ENCODE data around the gene ST6GALNAC2. TPM values are rescaled to one million over a fixed set of nuclear protein-coding genes. Genes with fewer than 3 reads are reported as not detected.
"Not testable (repeated sequence)": the region's sequence is repeated elsewhere in the genome, so short reads cannot be mapped to it uniquely, and the experiment has no call there.

Gene ST6GALNAC2
- total RNA-seq, 1 experiment from 2014 or later: 0.84 TPM

- Histone ChIP-seq H3K9me3 (replicated peaks) (peaks cover 3% of the 10 kb centered on the region), H3K27me3 (replicated peaks) (no peaks in the 10 kb centered on the region)
- DNase-seq (ENCODE audit: low read depth in 1 of 2, low spot score in 2 of 2): no peak
Observed at GRCh38 chr17:76612977-76613851, 27.6 kb upstream of the ST6GALNAC2 start.

GRCh38 chr17:76612465-76612864, 26.8 kb upstream of the ST6GALNAC2 start:
- no peaks in the 10 kb centered on the region for H3K36me3 ChIP-seq
- no peak overlapping the region for H3K27ac ChIP-seq
- H3K4me3 ChIP-seq: no peak overlapping the region
- peaks cover 3% of the 10 kb centered on the region for H3K9me3 ChIP-seq (replicated peaks)
- no peak for DNase-seq (ENCODE audit: low read depth in 1 of 2, low spot score in 2 of 2)
- no peaks in the 10 kb centered on the region for H3K27me3 ChIP-seq (replicated peaks)
- H3K4me1 ChIP-seq (replicated peaks): no peaks in the 10 kb centered on the region

More at GRCh38 chr17:76612977-76613851, 27.6 kb upstream of the ST6GALNAC2 start:
- H3K27ac ChIP-seq: no peak overlapping the region
- H3K4me3 ChIP-seq: no peak overlapping the region
- H3K36me3 ChIP-seq: no peaks in the 10 kb centered on the region
- H3K4me1 ChIP-seq (replicated peaks): no peaks in the 10 kb centered on the region

GRCh38 chr17:76611758-76612157, 26.1 kb upstream of the ST6GALNAC2 start:
- Histone ChIP-seq H3K27me3 (replicated peaks) (no peaks in the 10 kb centered on the region), H3K27ac (no peak overlapping the region), H3K36me3 (no peaks in the 10 kb centered on the region), H3K4me3 (no peak overlapping the region), H3K4me1 (replicated peaks) (no peaks in the 10 kb centered on the region), H3K9me3 (replicated peaks) (peaks cover 3% of the 10 kb centered on the region)
- no peak for DNase-seq (ENCODE audit: low read depth in 1 of 2, low spot score in 2 of 2)

- H3K27ac ChIP-seq; DNase-seq (ENCODE audit: low read depth in 1 of 2, low spot score in 2 of 2); H3K4me1 ChIP-seq (replicated peaks); H3K27me3 ChIP-seq (replicated peaks); H3K4me3 ChIP-seq; H3K9me3 ChIP-seq (replicated peaks); H3K36me3 ChIP-seq: not testable (repeated sequence)
Observed at GRCh38 chr17:76611080-76611749, 25.6 kb upstream of the ST6GALNAC2 start.

GRCh38 chr17:76606685-76607084, 21.0 kb upstream of the ST6GALNAC2 start:
- H3K9me3 ChIP-seq (replicated peaks): not testable (repeated sequence)

GRCh38 chr17:76601065-76601464, 15.4 kb upstream of the ST6GALNAC2 start:
- Histone ChIP-seq H3K36me3 (no peaks in the 10 kb centered on the region), H3K4me1 (replicated peaks) (peaks cover 15% of the 10 kb centered on the region), H3K9me3 (replicated peaks) (no peaks in the 10 kb centered on the region), H3K4me3 (no peak overlapping the region), H3K27ac (peak overlapping the region; percentile 35; the same call in 1 of the 2 replicates), H3K27me3 (replicated peaks) (no peaks in the 10 kb centered on the region)
- DNase-seq (ENCODE audit: low read depth in 1 of 2, low spot score in 2 of 2): no peak

More at GRCh38 chr17:76606685-76607084, 21.0 kb upstream of the ST6GALNAC2 start:
- DNase-seq (ENCODE audit: low read depth in 1 of 2, low spot score in 2 of 2); H3K27me3 ChIP-seq (replicated peaks); H3K27ac ChIP-seq; H3K4me3 ChIP-seq; H3K36me3 ChIP-seq; H3K4me1 ChIP-seq (replicated peaks): not testable (repeated sequence)

- no peak overlapping the region for H3K4me3 ChIP-seq
- H3K27ac ChIP-seq: no peak overlapping the region
- H3K4me1 ChIP-seq (replicated peaks): peaks cover 15% of the 10 kb centered on the region
- H3K9me3 ChIP-seq (replicated peaks): no peaks in the 10 kb centered on the region
- DNase-seq (ENCODE audit: low read depth in 1 of 2, low spot score in 2 of 2): no peak
- H3K27me3 ChIP-seq (replicated peaks): no peaks in the 10 kb centered on the region
- H3K36me3 ChIP-seq: no peaks in the 10 kb centered on the region
Observed at GRCh38 chr17:76599694-76600460, 14.2 kb upstream of the ST6GALNAC2 start.

GRCh38 chr17:76598004-76598439, 12.4 kb upstream of the ST6GALNAC2 start:
- Histone ChIP-seq H3K9me3 (replicated peaks) (no peaks in the 10 kb centered on the region), H3K27ac (no peak overlapping the region), H3K27me3 (replicated peaks) (no peaks in the 10 kb centered on the region), H3K4me3 (no peak overlapping the region), H3K36me3 (no peaks in the 10 kb centered on the region), H3K4me1 (replicated peaks) (peaks cover 15% of the 10 kb centered on the region)
- DNase-seq (ENCODE audit: low read depth in 1 of 2, low spot score in 2 of 2): no peak

GRCh38 chr17:76597156-76598003, 11.7 kb upstream of the ST6GALNAC2 start:
- DNase-seq (ENCODE audit: low read depth in 1 of 2, low spot score in 2 of 2): no peak
- Histone ChIP-seq H3K9me3 (replicated peaks) (no peaks in the 10 kb centered on the region), H3K4me3 (no peak overlapping the region), H3K4me1 (replicated peaks) (peaks cover 15% of the 10 kb centered on the region), H3K36me3 (no peaks in the 10 kb centered on the region), H3K27me3 (replicated peaks) (no peaks in the 10 kb centered on the region; the same call in 1 of the 2 replicates), H3K27ac (no peak overlapping the region)

- Histone ChIP-seq H3K36me3 (no peaks in the 10 kb centered on the region), H3K27ac (no peak overlapping the region)
- no peak for DNase-seq (ENCODE audit: low read depth in 1 of 2, low spot score in 2 of 2)
Observed at GRCh38 chr17:76594690-76595089, 9.0 kb upstream of the ST6GALNAC2 start.

GRCh38 chr17:76593959-76594358, 8.3 kb upstream of the ST6GALNAC2 start:
- Histone ChIP-seq H3K4me1 (replicated peaks) (no peaks in the 10 kb centered on the region), H3K4me3 (no peak overlapping the region), H3K27me3 (replicated peaks) (no peaks in the 10 kb centered on the region; the same call in 1 of the 2 replicates), H3K36me3 (no peaks in the 10 kb centered on the region), H3K27ac (no peak overlapping the region), H3K9me3 (replicated peaks) (no peaks in the 10 kb centered on the region)
- no peak for DNase-seq (ENCODE audit: low read depth in 1 of 2, low spot score in 2 of 2)

More at GRCh38 chr17:76594690-76595089, 9.0 kb upstream of the ST6GALNAC2 start:
- Histone ChIP-seq H3K27me3 (replicated peaks) (no peaks in the 10 kb centered on the region; the same call in 1 of the 2 replicates), H3K4me3 (no peak overlapping the region), H3K4me1 (replicated peaks) (no peaks in the 10 kb centered on the region), H3K9me3 (replicated peaks) (no peaks in the 10 kb centered on the region)

- no peaks in the 10 kb centered on the region; the same call in 1 of the 2 replicates for H3K27me3 ChIP-seq (replicated peaks)
- H3K9me3 ChIP-seq (replicated peaks): peaks cover 4% of the 10 kb centered on the region; the same call in 1 of the 2 replicates
- no peak overlapping the region for H3K4me3 ChIP-seq
- H3K36me3 ChIP-seq: no peaks in the 10 kb centered on the region
- H3K4me1 ChIP-seq (replicated peaks): no peaks in the 10 kb centered on the region
- no peak overlapping the region for H3K27ac ChIP-seq
- DNase-seq (ENCODE audit: low read depth in 1 of 2, low spot score in 2 of 2): no peak
Observed at GRCh38 chr17:76593384-76593826, 7.7 kb upstream of the ST6GALNAC2 start.

GRCh38 chr17:76588182-76588581, 2.5 kb upstream of the ST6GALNAC2 start:
- peaks cover 13% of the 10 kb centered on the region; the same call in 1 of the 2 replicates for H3K9me3 ChIP-seq (replicated peaks)
- H3K4me3 ChIP-seq: no peak overlapping the region
- peaks cover 17% of the 10 kb centered on the region for H3K27me3 ChIP-seq (replicated peaks)
- no peaks in the 10 kb centered on the region for H3K36me3 ChIP-seq
- peaks cover 14% of the 10 kb centered on the region for H3K4me1 ChIP-seq (replicated peaks)
- DNase-seq (ENCODE audit: low read depth in 1 of 2, low spot score in 2 of 2): no peak
- no peak overlapping the region for H3K27ac ChIP-seq
